Measurements from ENCODE around the gene PNO1.

Gene PNO1

DNA sequence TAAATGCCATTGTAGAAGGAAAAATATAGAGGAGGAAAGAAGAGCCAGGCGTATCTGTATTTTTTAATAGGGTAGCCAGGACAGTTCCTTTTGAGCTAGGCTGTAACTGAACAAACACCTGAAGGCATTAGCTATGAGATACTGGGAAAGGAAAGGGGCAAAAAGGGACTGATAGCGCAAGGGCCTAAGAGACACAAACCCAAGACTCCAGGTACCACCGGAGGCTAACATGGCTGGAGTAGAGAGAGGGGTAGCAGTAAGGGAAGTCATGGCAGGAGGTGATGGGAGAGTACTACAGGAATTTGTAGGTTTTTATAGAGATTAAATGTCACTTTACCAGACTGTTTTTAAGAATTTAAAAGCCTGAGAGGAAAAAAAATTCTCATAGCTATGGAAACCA is 20.7 kb downstream of the PNO1 start:
- TF ChIP-seq, protein P1, sequence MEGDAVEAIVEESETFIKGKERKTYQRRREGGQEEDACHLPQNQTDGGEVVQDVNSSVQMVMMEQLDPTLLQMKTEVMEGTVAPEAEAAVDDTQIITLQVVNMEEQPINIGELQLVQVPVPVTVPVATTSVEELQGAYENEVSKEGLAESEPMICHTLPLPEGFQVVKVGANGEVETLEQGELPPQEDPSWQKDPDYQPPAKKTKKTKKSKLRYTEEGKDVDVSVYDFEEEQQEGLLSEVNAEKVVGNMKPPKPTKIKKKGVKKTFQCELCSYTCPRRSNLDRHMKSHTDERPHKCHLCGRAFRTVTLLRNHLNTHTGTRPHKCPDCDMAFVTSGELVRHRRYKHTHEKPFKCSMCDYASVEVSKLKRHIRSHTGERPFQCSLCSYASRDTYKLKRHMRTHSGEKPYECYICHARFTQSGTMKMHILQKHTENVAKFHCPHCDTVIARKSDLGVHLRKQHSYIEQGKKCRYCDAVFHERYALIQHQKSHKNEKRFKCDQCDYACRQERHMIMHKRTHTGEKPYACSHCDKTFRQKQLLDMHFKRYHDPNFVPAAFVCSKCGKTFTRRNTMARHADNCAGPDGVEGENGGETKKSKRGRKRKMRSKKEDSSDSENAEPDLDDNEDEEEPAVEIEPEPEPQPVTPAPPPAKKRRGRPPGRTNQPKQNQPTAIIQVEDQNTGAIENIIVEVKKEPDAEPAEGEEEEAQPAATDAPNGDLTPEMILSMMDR (IDR thresholded peaks at IDR 0.05; ENCODE audit: extremely low read depth, insufficient read depth, missing control alignments): no peak
- in situ Hi-C loops (cut with MboI; ENCODE audit: low pct_unique_long_range_greater_than_20kb, low sequenced_read_pairs, unreplicated experiment): no loop called here
- DNase-seq (ENCODE audit: low spot score): no peak

DNA sequence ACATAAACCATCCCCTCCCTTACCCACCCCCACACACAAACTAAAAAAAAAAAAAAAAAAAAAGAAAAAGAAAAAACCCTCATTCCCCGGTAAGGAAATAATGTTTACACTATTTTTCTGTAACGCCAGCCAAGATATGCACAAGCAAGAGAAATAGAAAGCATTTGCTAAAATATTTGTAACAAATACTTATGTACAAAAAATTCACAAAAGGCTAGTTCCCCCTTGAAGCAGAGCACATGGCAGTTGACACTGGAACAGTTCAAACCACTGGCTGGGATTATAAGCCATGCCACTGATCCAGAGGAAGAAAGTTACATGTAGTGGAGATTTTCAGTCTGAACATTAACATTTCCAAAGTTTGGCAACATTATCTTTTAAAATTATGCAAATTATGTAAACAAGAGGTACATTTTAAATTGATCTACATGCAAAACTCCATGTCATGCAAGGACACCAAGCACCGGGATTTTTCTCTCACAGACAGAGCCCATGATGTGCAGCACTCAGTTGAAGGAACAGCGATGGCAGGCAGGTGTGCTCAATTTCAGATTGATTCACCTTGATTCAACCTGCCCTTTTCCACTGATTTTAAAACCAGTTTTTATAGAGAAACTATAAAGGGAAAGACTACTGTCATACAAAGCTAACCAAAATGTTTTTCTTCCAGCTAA is 21.4 kb downstream of the PNO1 start:
- DNase-seq (ENCODE audit: low spot score): no peak
- TF ChIP-seq, protein P1 (IDR thresholded peaks at IDR 0.05; ENCODE audit: extremely low read depth, insufficient read depth, missing control alignments): no peak
- in situ Hi-C loops (cut with MboI; ENCODE audit: low pct_unique_long_range_greater_than_20kb, low sequenced_read_pairs, unreplicated experiment): no loop called here

DNA sequence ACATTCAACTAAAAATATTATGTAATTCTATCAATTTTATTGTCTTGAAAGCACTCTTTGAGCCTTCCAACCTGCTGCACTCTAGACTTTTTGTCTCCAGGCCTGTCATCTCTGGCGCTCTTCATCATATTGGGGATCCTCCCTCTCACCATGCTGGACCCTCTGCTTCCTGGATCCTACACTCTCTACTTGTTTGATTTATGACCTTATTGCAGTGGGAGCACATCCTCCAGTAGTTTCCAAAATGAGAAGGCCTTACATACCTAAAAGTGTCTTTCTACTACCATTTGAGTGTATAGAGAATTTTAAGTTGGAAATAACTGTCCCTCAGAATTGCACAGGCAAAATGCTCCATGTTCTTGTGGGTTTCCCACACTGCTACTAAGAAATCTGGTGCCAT is 25.2 kb downstream of the PNO1 start:
- DNase-seq (ENCODE audit: low spot score): no peak
- in situ Hi-C loops (cut with MboI; ENCODE audit: low pct_unique_long_range_greater_than_20kb, low sequenced_read_pairs, unreplicated experiment): no loop called here

DNA sequence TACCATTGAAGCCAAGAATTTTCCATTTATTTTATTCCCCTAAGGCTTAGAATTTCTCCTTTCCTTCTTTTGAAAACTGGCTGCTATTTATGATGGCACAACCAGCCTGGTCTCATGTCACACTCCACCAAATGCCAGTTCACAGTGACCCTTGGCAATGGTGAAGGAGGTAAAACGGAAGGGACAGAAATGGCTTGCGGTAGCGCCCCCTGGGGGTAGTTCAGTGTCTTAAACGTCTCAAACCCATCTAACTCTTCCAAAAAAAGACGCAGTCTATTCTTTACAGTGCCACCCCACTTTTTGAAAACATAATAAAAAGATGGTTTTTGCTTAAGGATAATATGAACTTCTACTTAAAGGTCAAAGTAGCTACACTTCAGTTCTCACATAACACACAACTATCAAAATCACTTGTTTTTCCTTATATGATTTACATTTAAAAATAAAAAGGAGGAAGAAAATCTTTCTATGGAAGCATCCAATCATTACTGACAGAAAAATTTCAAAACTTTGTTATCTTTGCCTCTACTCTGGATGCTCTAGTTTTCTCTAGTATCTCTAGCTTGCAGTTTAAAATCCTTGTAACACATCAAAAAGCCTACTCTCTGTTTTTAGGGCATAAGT is 28.0 kb downstream of the PNO1 start:
- in situ Hi-C loops (cut with MboI; ENCODE audit: low pct_unique_long_range_greater_than_20kb, low sequenced_read_pairs, unreplicated experiment): no loop called here
- DNase-seq (ENCODE audit: low spot score): no peak
- TF ChIP-seq, protein P1 (IDR thresholded peaks at IDR 0.05; ENCODE audit: extremely low read depth, insufficient read depth, missing control alignments): peak; percentile 46

More for the DNA sequence above, 25.2 kb downstream of the PNO1 start:
- TF ChIP-seq, protein P1 (IDR thresholded peaks at IDR 0.05; ENCODE audit: extremely low read depth, insufficient read depth, missing control alignments): no peak

- TF ChIP-seq, protein P1 (IDR thresholded peaks at IDR 0.05; ENCODE audit: extremely low read depth, insufficient read depth, missing control alignments): no peak
- in situ Hi-C loops (cut with MboI; ENCODE audit: low pct_unique_long_range_greater_than_20kb, low sequenced_read_pairs, unreplicated experiment): no loop called here
- no peak for DNase-seq (ENCODE audit: low spot score)
These were observed 29.6 kb downstream of the PNO1 start for GRCh38 chr2:68187329-68187728.

GRCh38 chr2:68188831-68189230 is 31.1 kb downstream of the PNO1 start:
- in situ Hi-C loops (cut with MboI; ENCODE audit: low pct_unique_long_range_greater_than_20kb, low sequenced_read_pairs, unreplicated experiment): no loop called here
- DNase-seq (ENCODE audit: low spot score): no peak
- TF ChIP-seq, protein P1 (IDR thresholded peaks at IDR 0.05; ENCODE audit: extremely low read depth, insufficient read depth, missing control alignments): no peak
